Measurements from ENCODE around the gene CEACAM19. TPM values are rescaled to one million over a fixed set of nuclear protein-coding genes. Genes with fewer than 3 reads are reported as not detected.

Gene CEACAM19
- total and polyA plus RNA-seq, 2 of the 8 experiments (the other 6 are each of a cell fraction or from before 2014, with no cell fraction given), result 3.1 to 3.4 TPM

- TF ChIP-seq BRCA1 (IDR thresholded peaks at IDR 0.05; ENCODE audit: low read depth, low read length), result no peak
Measured at GRCh38 chr19:44692379-44692721, 21.1 kb downstream of the CEACAM19 start (continued).
